ENCODE measurements around the gene IL17RA.

DNA sequence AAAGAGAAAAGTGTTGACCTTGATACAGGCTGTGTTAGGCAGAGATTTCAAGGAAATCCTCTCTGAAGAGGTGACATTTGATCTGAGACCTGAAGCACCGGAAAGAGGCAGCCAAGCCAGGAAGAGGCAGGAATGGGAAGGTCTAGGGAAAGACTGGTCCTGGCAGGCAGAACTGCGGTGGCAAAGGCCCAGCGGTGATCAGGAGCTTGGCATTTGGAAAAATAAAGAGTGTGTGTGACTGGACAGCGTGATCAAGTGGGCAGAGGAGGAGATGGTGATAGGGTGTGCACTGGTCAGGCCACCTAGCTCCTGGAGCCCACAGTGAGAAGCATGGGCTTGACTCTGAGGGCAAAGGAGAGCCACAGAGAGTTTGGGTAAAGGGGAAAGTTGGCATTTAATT, 49.6 kb upstream of the IL17RA start:
- TF ChIP-seq, protein P1, sequence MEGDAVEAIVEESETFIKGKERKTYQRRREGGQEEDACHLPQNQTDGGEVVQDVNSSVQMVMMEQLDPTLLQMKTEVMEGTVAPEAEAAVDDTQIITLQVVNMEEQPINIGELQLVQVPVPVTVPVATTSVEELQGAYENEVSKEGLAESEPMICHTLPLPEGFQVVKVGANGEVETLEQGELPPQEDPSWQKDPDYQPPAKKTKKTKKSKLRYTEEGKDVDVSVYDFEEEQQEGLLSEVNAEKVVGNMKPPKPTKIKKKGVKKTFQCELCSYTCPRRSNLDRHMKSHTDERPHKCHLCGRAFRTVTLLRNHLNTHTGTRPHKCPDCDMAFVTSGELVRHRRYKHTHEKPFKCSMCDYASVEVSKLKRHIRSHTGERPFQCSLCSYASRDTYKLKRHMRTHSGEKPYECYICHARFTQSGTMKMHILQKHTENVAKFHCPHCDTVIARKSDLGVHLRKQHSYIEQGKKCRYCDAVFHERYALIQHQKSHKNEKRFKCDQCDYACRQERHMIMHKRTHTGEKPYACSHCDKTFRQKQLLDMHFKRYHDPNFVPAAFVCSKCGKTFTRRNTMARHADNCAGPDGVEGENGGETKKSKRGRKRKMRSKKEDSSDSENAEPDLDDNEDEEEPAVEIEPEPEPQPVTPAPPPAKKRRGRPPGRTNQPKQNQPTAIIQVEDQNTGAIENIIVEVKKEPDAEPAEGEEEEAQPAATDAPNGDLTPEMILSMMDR (optimal IDR thresholded peaks at IDR 0.05 in 1 of 3, IDR thresholded peaks at IDR 0.05 in 1 of 3, conservative IDR thresholded peaks at IDR 0.05 in 1 of 3; ENCODE audit: extremely low read depth in 1 of 3, insufficient read depth in 2 of 3, low read length in 3 of 3): no peak
- no peak for TF ChIP-seq EZH2 (IDR thresholded peaks at IDR 0.05; ENCODE audit: low read length)

All from keratinocyte (primary cell).